HG03060 (cell line): Measurements from ENCODE around the gene IFNLR1.

ENCODE experiments used
- ATAC-seq: cut with Tn5 transposase; IDR thresholded peaks from one replicate; pipeline ENCODE4 v1.9.1; 2021; ENCODE audit warnings: low read depth, moderate number of reproducible peaks; ENCODE audit not compliant: unreplicated experiment

IFNLR1 gene

GRCh38 chr1:24180676-24181075 lies 6.4 kb downstream of the IFNLR1 start:
- ATAC-seq: no peak

- no peak for ATAC-seq
These were observed 7.7 kb downstream of the IFNLR1 start for GRCh38 chr1:24179251-24179840.

GRCh38 chr1:24178407-24178806 lies 8.7 kb downstream of the IFNLR1 start:
- no peak for ATAC-seq

GRCh38 chr1:24177161-24177560 lies 9.9 kb downstream of the IFNLR1 start:
- no peak for ATAC-seq

DNA sequence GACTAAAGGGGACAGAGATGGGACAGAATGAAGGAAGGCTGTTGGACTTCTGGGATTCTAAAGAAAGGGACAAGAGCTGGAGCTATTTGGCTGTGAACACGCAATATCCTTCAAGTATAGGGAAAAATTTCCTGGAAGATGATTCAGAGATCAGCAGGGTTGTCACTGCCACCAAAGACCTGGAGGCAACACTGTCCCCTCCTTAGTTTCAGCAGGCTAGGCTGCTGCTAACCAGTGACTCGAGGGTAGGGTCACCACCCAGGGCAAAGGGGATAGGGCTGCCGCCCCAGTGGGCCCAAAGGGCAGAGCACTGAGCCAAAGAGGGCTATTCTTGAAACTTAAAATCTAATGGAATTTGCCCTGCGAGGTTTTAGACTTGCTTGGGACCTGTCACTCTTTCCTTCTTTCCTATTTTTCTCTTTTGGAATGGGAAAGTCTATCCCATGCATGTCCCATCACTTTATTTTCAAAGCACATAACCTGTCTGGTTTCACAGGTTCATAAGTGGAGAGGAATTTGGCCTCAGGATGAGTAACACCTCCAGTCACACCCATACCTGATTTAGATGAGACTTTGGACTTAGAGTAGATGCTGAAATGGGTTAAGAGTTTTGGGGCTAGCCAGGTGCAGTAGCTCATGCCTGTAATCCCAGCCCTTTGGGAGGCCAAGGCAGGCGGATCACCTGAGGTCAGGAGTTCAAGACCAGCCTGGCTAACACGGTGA lies 11.9 kb downstream of the IFNLR1 start:
- no peak for ATAC-seq

GRCh38 chr1:24173638-24174575 lies 13.2 kb downstream of the IFNLR1 start:
- no peak for ATAC-seq

- no peak for ATAC-seq
These were observed 14.5 kb downstream of the IFNLR1 start for GRCh38 chr1:24172598-24172997.

GRCh38 chr1:24169286-24169685 lies 17.8 kb downstream of the IFNLR1 start:
- no peak for ATAC-seq

- no peak for ATAC-seq
These were observed 18.8 kb downstream of the IFNLR1 start for GRCh38 chr1:24168245-24168644.

- no peak for ATAC-seq
These were observed 20.1 kb downstream of the IFNLR1 start for GRCh38 chr1:24167008-24167407.

GRCh38 chr1:24165500-24165899 lies 21.6 kb downstream of the IFNLR1 start:
- ATAC-seq: no peak

DNA sequence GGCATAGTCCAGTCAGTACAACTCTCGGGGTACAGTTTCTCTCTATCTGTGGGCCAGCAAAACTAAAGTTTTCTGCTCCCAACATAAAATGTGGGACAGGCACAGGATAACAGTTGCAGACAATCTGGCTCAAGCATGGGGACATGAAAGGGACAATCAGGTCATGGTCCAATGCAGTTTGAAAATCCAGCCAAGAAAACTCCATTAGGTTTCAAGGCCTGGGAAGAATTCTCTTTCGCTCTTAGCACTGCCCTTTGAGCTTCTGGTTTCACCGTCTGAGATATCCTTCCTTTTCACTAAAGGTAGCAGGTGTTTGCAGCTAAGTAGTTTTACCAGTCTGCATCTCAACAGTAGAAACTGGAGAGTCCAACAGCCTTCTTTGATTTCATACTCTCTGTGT lies 23.1 kb downstream of the IFNLR1 start:
- ATAC-seq: no peak

- no peak for ATAC-seq
These were observed 24.9 kb downstream of the IFNLR1 start for GRCh38 chr1:24162201-24162600.

DNA sequence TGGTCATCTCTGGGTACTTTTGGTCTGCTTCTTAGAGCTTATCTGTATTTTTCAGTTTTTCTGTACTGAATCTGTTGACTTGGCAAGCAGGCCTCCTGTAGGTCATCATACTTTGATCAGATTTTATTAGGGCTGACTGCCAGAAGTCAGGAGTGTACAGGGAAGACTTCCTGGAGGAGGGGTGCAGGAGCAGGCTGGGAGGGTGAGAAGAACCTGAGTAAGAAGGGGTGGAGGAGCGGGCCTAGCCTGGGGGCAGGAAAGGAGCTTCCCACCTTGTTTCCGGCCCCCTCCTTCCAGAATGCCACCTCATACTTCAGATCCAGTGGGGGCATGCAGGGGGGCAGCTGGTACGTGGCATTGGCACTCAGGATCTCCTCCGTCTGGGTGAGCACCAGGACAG lies 25.8 kb downstream of the IFNLR1 start:
- ATAC-seq: no peak

DNA sequence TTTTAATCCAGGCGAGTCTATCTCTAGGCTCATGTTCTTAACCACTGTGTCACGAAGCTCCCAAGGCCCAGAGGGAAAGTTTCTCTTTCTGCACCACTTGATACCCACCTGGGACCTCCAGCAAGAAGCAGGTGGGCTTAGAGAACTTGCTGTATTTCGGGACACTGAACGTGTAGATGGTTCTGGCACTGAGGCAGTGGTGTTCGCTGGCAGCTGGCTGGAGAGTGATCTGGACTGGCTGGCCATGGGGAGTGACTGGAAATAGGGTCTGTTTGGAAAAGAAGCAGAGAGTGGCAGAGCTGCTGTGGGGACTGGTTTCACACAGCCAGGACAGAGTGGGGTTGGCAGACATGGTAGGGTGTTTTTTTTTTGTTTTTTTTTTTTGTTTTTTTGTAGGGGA lies 27.7 kb downstream of the IFNLR1 start:
- no peak for ATAC-seq

DNA sequence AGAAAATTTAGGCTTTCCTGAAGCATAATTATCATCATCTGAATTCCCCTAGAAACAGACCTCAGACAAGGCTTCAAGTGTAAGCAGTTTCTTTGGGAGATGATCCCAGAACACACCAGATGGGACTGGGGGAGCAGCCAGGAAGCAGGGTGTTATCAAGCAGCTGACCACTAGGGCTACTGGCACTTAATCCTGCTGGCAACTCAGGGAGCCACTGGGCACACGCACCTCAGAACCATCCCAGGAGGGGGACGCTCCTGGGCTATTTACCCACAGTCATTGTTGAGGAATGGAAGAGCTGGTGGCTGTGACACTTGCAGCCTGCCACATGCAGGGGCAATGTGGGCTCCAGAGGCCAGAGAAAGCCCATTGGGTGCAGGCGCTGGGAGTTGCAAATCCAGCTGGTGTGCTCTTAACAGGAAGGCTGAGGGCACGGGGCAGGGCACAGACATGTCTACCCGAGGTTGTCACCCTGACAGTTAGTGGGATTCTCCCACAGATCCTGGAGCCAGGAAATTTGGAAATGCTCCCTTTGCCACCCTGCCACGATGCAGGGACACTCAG lies 29.1 kb downstream of the IFNLR1 start:
- ATAC-seq: no peak

- ATAC-seq: no peak
These were observed 30.4 kb downstream of the IFNLR1 start for GRCh38 chr1:24156542-24157260.

DNA sequence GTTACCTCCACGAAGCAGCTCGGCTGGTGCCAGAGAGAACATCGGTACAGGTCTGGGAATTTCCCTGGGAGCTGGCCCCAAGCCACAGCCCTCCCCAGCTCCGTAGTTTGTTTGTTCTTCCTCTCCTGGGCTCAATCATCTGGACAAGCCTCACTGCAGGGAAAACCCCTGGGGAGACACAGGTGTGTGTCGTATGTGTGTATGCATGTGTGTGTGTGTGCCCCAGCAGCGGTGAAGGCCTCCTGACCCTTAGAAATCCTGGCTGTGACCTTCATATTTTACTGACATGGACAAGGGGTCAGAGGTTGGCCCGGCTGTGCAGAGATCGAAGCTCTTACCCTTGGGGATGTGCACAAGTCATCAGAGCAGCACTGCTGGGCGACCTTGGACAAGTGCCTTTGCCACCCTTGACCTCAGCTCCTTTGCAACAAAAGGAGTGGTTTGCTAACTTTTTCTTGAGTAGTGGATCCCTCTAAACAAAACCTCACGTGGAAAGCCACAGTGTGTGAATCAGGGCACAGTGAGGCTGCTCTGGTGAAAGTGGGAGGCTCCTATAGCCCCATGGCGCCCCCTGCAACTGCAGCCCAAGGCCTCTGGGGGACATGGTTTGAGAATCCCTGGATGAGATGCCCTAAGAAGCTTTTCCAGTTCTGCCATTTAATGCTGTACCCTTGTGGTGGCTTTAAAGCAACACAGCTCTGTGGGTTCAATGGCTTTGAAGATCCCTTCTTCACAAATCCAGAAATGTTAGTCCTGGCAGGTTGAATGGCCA lies 31.9 kb downstream of the IFNLR1 start:
- ATAC-seq: no peak

- ATAC-seq: no peak
These were observed 32.9 kb downstream of the IFNLR1 start for GRCh38 chr1:24154215-24154614.
